Lung (tissue), 12 donors: Measurements from ENCODE around the gene ARHGAP9. TPM values are rescaled to one million over a fixed set of nuclear protein-coding genes. Genes with fewer than 3 reads are reported as not detected.
A peak's percentile ranks its signal among the peaks of the same experiment; 100 is the strongest.
"Not testable (repeated sequence)": the region's sequence is repeated elsewhere in the genome, so short reads cannot be mapped to it uniquely, and the experiment has no call there.

Source experiments
- ATAC-seq: fragments of 200-7000 bp; cut with Tn5 transposase; one replicate; pipeline ENCODE4 v1.9.1; 2020; ENCODE audit warnings: moderate number of reproducible peaks; ENCODE audit not compliant: insufficient read depth, low FRiP score
- DNase-seq, 3 donors: peaks; one replicate each; pipeline ENCODE4 v3.0.0-alpha.2; 2013 to 2017
- H3K27ac ChIP-seq, 2 donors: one replicate each; pipeline ENCODE4 v1.5.1; 2013; ENCODE audit warnings: mild to moderate bottlenecking in 2 of 2, moderate library complexity in 2 of 2, control low read depth in 1 of 2, inconsistent platforms in 1 of 2, low read depth in 1 of 2, low read length in 1 of 2
- H3K27me3 ChIP-seq, 3 donors: one replicate each; pipeline ENCODE4 v1.5.1; 2013; ENCODE audit warnings: low read length in 2 of 3; ENCODE audit not compliant: control insufficient read depth in 3 of 3, insufficient read depth in 3 of 3
- H3K36me3 ChIP-seq, 4 donors: one replicate each; pipeline ENCODE4 v1.5.1; 2013; ENCODE audit warnings: low read length in 4 of 4, mild to moderate bottlenecking in 1 of 4, moderate library complexity in 1 of 4; ENCODE audit not compliant: control insufficient read depth in 4 of 4, insufficient read depth in 4 of 4
- H3K4me1 ChIP-seq, 5 donors: one replicate each; pipeline ENCODE4 v1.5.1; 2013; ENCODE audit warnings: low read length in 5 of 5, mild to moderate bottlenecking in 2 of 5, moderate library complexity in 1 of 5; ENCODE audit not compliant: control insufficient read depth in 5 of 5, insufficient read depth in 5 of 5
- H3K4me3 ChIP-seq: one replicate; pipeline ENCODE4 v1.5.1; 2013; ENCODE audit warnings: mild to moderate bottlenecking, control low read depth, moderate library complexity
- H3K9ac ChIP-seq, 2 donors: one replicate each; pipeline ENCODE4 v1.5.1; 2013; ENCODE audit warnings: low read length in 2 of 2, control low read depth in 1 of 2; ENCODE audit not compliant: insufficient read depth in 1 of 2
- H3K9me3 ChIP-seq, 4 donors: one replicate each; pipeline ENCODE4 v1.5.1; 2013; ENCODE audit warnings: low read length in 3 of 4, mild to moderate bottlenecking in 1 of 4, moderate library complexity in 1 of 4; ENCODE audit not compliant: control insufficient read depth in 4 of 4, insufficient read depth in 3 of 4
- WGBS, 2 donors: extraction: QIAGEN DNeasy Blood & Tissue Kit; methylation state at CpG; one replicate each; pipeline ENCODE4 v1.1.7; 2013; 5-methylcytosine and 5-hydroxymethylcytosine counted together
- polyA plus RNA-seq, 2 donors: library from polyadenylated mRNA; stranded (reverse); fragments of 200-250 nt; gene quantifications; one replicate each; pipeline ENCODE4 v1.2.1, GENCODE V29; 2013
- total RNA-seq, 2 donors: library from RNA; depleted of rRNA in 1 of 2; stranded (reverse); fragments of >200 nt in 1 of 2; gene quantifications; one replicate each; pipeline ENCODE4 v1.2.1, GENCODE V29; 2014 to 2021
- TF ChIP-seq, protein P1 (sequence below): IDR thresholded peaks from 2 replicates; pipeline ENCODE4 v1.5.1; 2012; ENCODE audit warnings: mild to moderate bottlenecking; ENCODE audit errors: control extremely low read depth, extremely low read depth
- donor health status: control.
- donor health status: control.
- donor health status: Bipolar disorder and iron deficiency.
- donor health status: healthy.
- donor health status: DM: yes; HTN: yes; CAD: no.

ARHGAP9 gene
- total and polyA plus RNA-seq, 4 donors, result 14.7 to 62.1 (median 33.1) TPM

GRCh38 chr12:57519796-57520052 is 40.1 kb upstream of the ARHGAP9 start:
- Histone ChIP-seq H3K9me3 (no peaks in the 10 kb centered on the region), H3K9ac (peak overlapping the region; percentile 94 to 96), H3K36me3 (peaks cover 9 to 33% (median 26%) of the 10 kb centered on the region in 4 donors), H3K4me1 (peaks cover 4 to 49% (median 34%) of the 10 kb centered on the region in 5 donors), H3K4me3 (peak overlapping the region; percentile 85), H3K27ac (peak overlapping the region; percentile 91 to 99), H3K27me3 (no peaks in the 10 kb centered on the region)
- DNase-seq (peak in 2 of 3 donors; percentile 55 to 59), ATAC-seq (peak; percentile 22)
- TF ChIP-seq, protein P1, sequence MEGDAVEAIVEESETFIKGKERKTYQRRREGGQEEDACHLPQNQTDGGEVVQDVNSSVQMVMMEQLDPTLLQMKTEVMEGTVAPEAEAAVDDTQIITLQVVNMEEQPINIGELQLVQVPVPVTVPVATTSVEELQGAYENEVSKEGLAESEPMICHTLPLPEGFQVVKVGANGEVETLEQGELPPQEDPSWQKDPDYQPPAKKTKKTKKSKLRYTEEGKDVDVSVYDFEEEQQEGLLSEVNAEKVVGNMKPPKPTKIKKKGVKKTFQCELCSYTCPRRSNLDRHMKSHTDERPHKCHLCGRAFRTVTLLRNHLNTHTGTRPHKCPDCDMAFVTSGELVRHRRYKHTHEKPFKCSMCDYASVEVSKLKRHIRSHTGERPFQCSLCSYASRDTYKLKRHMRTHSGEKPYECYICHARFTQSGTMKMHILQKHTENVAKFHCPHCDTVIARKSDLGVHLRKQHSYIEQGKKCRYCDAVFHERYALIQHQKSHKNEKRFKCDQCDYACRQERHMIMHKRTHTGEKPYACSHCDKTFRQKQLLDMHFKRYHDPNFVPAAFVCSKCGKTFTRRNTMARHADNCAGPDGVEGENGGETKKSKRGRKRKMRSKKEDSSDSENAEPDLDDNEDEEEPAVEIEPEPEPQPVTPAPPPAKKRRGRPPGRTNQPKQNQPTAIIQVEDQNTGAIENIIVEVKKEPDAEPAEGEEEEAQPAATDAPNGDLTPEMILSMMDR, result no peak
- 1% methylated on average over 8 of the region's 8 CpGs for WGBS, 2 donors

- H3K36me3 ChIP-seq, result peaks cover 15 to 34% (median 29%) of the 10 kb centered on the region in 4 donors
- peak in 2 of 3 donors; percentile 32 to 42 for DNase-seq
These were observed 39.5 kb upstream of the ARHGAP9 start for GRCh38 chr12:57518920-57519795.

GRCh38 chr12:57518176-57518919 is 38.7 kb upstream of the ARHGAP9 start:
- peaks cover 4 to 36% (median 22%) of the 10 kb centered on the region in 5 donors for H3K4me1 ChIP-seq

More at GRCh38 chr12:57518920-57519795, 39.5 kb upstream of the ARHGAP9 start:
- peak overlapping the region; percentile 94 to 96 for H3K9ac ChIP-seq
- peak overlapping the region; percentile 85 for H3K4me3 ChIP-seq
- 30 to 34% methylated on average over 7 of the region's 7 CpGs for WGBS, 2 donors
- no peak for ATAC-seq
- H3K27ac ChIP-seq, result peak overlapping the region; percentile 91 to 99
- peaks cover 4 to 44% (median 28%) of the 10 kb centered on the region in 5 donors for H3K4me1 ChIP-seq
- H3K9me3 ChIP-seq, result no peaks in the 10 kb centered on the region
- TF ChIP-seq, protein P1, result no peak
- H3K27me3 ChIP-seq, result no peaks in the 10 kb centered on the region

DNA sequence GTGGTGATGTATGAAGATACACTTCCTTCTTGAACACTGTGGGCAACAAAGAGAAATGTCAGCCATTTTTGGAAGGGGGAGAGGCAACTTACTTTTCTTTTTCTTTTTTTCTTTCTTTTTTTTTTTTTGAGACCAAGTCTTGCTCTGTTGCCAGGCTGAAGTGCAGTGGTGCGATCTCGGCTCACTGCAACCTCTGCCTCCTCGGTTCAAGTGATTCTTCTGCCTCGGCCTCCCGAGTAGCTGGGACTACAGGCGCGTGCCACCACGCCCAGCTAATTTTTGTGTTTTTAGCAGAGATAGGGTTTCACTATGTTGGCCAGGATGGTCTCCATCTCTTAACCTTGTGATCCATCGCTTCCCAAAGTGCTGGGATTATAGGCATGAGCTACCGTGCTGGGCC is 38.1 kb upstream of the ARHGAP9 start:
- Histone ChIP-seq H3K36me3 (peaks cover 21 to 38% (median 29%) of the 10 kb centered on the region in 4 donors), H3K4me1 (peaks cover 4 to 34% (median 22%) of the 10 kb centered on the region in 5 donors)
- H3K4me3 ChIP-seq, H3K27me3 ChIP-seq, H3K9me3 ChIP-seq, H3K27ac ChIP-seq, ATAC-seq, H3K9ac ChIP-seq, DNase-seq: not testable (repeated sequence)
- WGBS, 2 donors, result 93% methylated on average over 10 of the region's 10 CpGs

More at GRCh38 chr12:57518176-57518919, 38.7 kb upstream of the ARHGAP9 start:
- no peak overlapping the region for H3K4me3 ChIP-seq
- ATAC-seq (no peak), DNase-seq (peak in 1 of 3 donors; percentile 23)
- TF ChIP-seq, protein P1, result no peak
- peak overlapping the region in 1 of 2 donors; percentile 28 for H3K27ac ChIP-seq
- peak overlapping the region in 1 of 2 donors; percentile 64 for H3K9ac ChIP-seq
- peaks cover 18 to 34% (median 29%) of the 10 kb centered on the region in 4 donors for H3K36me3 ChIP-seq
- no peaks in the 10 kb centered on the region for H3K9me3 ChIP-seq
- 60 to 77% methylated on average over 8 of the region's 8 CpGs for WGBS, 2 donors
- H3K27me3 ChIP-seq, result no peaks in the 10 kb centered on the region
